T-helper 2 cell (primary cell): ENCODE results near the gene COL27A1.
"Not testable (repeated sequence)": the region's sequence is repeated elsewhere in the genome, so short reads cannot be mapped to it uniquely, and the experiment has no call there.

ENCODE experiments used
- DNase-seq, 5 experiments: peaks; one replicate each; pipeline versions ENCODE4 v3.0.0 to v3.0.0-alpha.2; 2012 to 2022

COL27A1 gene

GRCh38 chr9:114185570-114186490 lies 30.5 kb downstream of the COL27A1 start:
- DNase-seq, result no peak

- DNase-seq, result no peak
Observed at GRCh38 chr9:114186605-114187289, 31.4 kb downstream of the COL27A1 start.

- DNase-seq, result no peak
Observed at GRCh38 chr9:114187827-114188226, 32.5 kb downstream of the COL27A1 start.

DNA sequence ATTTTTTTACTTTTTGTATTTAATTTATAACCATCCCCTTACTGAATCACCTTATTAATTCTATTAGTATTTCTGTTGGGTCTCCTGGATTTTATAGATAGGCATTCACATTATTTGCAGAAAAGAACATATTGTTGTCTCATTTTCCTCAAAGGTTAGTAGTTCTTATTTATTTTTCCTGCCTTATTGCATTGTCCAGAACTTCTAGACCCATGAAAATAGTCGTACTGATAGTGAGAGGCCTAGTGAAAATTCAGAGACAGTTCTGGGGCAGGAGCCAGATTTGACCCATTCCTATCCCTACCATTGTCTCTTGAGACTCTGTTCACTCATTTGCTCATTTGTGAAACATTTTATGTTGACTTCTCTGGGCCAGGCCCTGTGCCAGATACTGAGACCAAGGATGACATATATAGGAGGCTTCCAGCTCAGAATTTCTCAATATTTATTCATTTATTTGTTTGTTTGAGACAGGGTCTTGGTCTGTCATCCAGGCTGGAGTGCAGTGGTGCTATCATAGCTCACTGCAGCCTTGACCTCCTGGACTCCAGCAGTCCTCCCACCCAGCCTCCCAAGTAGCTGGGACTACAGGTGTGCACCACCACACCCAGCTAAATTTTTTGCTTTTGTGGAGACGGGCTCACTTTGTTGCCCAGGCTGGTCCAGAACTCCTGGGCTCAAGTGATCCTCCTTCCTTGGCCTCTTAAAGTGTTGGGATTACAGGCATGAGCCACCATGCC lies 34.7 kb downstream of the COL27A1 start:
- DNase-seq, result no peak

DNA sequence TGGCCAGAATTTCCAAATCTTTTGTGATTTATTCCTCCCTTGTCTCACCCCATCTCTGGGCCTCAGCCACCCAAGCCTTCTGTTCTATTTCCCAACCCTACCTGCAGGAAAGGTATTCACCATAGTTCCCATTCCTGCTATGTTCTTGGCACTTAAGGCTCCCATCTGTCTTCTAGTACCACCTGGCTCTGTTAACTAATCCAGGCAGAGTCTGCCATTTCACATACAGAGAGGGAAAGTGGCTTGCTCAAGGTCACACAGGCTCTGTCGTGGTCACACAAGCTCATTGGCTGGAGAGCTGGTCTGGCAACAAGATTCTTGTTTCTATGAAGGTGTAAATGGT lies 35.2 kb downstream of the COL27A1 start:
- no peak for DNase-seq

DNA sequence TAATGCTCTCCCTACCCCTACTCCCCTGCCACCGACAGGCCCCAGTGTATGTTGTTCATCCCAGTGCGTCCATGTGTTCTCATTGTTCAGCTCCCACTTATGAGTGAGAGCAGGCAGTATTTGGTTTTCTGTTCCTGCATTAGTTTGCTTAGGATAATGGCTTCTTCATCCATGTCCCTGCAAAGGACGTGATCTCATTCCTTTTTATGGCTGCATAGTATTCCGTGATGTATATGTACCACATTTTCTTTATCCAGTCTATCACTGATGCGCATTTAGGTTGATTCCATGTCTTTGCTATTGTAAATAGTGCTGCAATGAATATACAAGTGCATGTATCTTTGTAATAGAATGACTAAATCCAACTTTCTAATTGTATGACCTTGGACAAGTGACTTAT lies 36.1 kb downstream of the COL27A1 start:
- not testable (repeated sequence) for DNase-seq

DNA sequence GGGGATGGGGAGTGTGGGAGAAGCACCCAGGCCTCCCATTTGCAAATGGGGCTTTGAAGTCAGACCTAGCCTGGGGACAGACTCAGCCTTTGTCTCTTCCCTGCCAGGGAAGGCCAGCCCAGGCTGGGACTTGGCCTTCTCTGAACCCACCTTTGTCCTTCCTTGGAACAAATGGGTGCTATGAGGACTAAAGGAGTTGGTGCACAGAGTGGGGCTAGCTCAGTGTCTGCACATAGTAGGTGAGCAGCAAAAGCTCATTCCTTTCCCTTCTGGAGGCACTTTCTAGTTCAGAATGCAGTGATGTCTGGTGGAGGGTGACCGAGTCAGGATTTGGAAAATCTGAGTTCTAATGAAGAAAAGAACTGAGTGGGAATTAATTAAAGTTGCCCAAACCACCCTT lies 37.2 kb downstream of the COL27A1 start:
- DNase-seq, result no peak

GRCh38 chr9:114193090-114193489 lies 37.8 kb downstream of the COL27A1 start:
- no peak for DNase-seq

DNA sequence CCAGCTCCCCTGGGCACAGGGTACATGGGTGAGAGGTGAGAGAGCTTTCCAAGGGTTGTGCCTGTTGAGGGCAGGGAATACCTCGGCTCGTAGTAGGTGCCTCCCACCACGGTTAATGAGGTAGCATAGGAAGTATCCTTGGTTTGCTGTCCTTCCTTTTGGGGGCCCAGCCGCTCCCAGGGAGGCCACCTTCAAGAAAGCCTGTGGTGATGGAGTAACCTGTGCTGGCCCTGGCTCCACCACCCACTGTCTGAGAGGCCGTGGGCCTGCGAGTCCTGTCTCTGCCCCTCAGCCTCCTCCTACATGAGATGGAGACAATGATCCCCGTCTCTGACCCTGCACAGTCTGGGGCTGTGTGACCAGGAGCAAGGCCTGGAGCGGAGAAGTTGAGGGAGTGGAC lies 40.8 kb downstream of the COL27A1 start:
- no peak for DNase-seq

- DNase-seq, result no peak
Observed at GRCh38 chr9:114196979-114197622, 41.8 kb downstream of the COL27A1 start.

DNA sequence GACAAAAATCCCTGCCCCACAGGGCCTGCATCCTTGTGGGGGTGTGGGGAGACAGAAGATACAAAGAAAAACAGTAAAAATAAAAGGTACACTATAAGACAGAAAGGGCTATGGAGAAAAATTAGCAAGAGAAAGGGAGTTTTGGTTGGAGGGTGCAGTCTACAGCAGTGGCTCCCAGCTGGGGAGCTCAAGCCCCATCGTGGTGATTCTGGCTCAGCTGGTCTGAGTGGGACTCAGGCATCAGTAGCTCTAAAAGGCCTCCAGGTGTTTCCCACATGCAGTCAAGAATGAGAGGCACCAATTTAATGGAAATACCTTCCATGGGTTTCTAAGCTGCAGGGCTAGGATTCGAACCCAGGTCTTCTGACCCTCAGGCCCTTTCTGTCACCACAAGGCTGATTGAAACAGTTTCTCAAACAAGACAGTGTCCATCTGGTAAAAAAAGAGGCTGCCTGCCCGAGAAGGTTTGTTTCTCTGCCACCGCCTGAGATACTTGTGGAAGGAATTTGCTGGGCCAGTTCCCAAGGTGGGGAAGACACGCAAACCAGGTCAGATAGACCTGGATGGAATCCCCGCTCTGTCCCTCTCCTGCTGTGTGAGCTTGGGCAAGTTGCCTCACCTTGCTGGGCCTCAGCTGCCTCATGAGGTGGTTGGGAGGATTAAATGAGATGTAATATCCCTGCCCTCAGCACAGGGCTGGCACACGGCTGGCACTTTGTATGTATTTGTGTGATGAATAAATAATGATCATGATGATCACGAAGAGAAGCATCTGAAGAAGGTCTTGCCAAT lies 43.1 kb downstream of the COL27A1 start:
- no peak for DNase-seq

- no peak for DNase-seq
Observed at GRCh38 chr9:114200721-114201300, 45.5 kb downstream of the COL27A1 start.

DNA sequence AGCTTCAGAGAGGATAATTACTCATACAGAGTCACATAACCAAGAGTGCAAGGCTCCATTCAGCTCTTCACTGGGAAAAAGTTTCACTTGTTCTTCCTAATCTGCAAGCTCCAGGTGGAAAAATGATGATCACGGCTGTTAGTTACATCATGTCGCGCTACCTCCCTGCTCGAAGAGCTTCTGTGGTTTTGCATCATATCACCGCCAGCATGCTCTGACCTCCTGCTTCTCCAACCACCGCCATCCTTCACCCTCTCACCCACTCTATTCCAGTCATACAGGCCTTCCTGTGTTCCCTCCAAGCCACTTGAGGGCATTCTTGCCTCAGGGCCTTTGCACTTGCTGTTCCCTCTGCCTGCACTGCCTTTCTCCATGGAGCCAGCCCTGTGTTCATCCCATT lies 47.1 kb downstream of the COL27A1 start:
- DNase-seq, result no peak

- DNase-seq, result no peak
Observed at GRCh38 chr9:114202849-114203248, 47.5 kb downstream of the COL27A1 start.

DNA sequence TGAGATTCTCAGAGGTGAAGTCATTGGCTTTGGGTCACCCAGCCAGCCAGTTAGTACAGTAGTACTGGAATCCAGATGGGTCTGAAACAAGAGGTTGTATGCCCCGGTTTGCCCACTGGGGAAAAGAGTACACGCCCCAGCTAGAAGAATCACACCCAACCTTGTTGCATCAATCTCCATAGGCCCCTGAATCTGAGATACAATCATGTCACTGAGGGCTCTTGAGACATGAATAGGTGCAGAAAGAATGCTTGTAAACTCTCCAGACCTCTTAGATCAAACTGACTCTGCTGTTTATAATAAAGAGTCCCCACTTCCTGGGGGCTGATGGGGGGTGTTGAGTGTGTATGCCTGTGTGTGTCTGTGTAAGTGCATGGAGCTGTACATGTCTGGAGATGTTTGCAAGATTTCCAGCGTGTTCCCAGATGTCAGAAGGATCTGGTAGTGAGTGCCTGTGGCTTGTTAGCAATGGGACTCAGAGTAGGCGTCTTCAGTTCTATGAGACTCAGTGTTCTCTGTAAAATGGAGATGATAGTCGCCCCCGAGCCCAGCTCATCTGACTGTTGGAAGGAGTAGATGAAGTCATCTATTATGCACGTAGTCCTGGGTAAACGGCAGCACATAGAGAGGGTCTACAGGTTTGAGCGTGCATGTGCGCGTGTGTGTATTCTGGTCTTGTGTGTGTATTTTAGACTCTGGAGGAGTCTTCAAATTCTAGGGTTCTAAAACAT lies 48.2 kb downstream of the COL27A1 start:
- no peak for DNase-seq

GRCh38 chr9:114204265-114204664 lies 48.9 kb downstream of the COL27A1 start:
- no peak for DNase-seq

GRCh38 chr9:114205171-114206015 lies 50.1 kb downstream of the COL27A1 start:
- no peak for DNase-seq

GRCh38 chr9:114206221-114206789 lies 51.0 kb downstream of the COL27A1 start:
- DNase-seq, result no peak

DNA sequence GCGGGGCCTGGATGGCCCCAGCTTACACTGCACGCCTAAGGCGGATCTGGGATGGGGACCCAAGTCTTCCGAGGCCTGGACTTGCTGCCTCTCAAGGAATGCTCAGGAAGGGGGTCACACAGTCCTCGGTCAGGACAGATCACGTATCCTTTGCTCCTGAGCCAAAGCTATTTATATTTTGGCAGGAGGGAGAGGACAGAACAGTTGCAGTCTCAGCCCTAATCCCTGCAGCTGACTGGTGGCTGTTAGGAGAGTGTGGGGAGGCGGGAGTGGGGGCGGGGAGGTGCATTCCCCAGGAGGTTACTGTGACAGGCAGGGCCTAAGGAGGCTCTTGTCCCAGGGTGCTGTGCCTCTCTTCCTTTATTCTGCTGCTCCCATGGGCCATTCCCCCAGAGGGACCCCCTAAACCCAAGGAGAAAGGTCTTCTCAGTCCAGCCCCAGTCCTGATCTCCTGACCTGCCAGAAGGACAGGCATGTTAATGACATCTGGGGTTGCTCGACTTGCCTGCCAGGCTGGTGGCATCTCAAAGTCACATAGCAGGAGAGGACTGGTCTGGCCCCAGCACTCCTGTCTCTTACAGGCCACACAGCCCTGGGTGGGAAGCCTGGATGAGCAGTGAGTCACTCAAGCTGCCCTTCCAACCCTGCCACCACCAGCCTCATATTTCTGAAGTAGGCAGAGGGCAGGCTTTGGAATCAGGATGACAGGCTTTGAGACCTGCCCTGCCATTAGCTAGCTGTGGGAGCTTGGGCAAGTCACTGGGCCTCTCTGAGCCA lies 51.9 kb downstream of the COL27A1 start:
- DNase-seq, result no peak
